Measurements from ENCODE around the gene CNTN1. TPM values are rescaled to one million over a fixed set of nuclear protein-coding genes. Genes with fewer than 3 reads are reported as not detected.

CNTN1 gene
- total RNA-seq, 1 experiment from 2014 or later, result 6.5 TPM

DNA sequence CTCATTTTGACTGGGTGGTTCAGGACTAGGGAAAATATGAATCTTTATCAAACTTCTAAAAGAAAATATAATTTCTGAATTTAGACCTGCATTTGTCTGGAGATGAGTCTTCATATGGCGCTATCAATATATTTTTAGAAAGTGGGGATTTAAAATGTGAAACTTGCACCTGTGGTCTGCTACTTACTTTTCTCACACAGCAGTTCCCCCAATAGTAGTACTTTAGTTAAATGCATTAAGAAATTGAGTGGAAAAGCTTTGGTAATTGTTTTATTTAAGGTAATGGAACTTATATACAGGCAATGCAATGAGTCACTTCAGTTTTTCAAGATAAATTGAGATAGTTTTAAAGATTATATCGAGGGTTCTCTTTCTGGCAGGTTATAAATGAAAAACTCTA is 91.9 kb downstream of the CNTN1 start:
- peaks cover 4 to 13% (median 8%) of the 10 kb centered on the region in 3 experiments for H3K36me3 Mint-ChIP-seq (ENCODE audit: insufficient read depth in 1 of 3, low read depth in 3 of 3)
- no peaks in the 10 kb centered on the region for H3K27me3 ChIP-seq (ENCODE audit: insufficient read depth, low read length)

More for the DNA sequence above, 91.9 kb downstream of the CNTN1 start:
- Histone ChIP-seq H4K8ac (replicated peaks; ENCODE audit: insufficient read length, low read depth, low read length) (no peak overlapping the region), H4K91ac (ENCODE audit: insufficient read length, low read depth, low read length) (no peak overlapping the region), H3K27ac (ENCODE audit: insufficient read length, low read depth, low read length) (no peak overlapping the region), H3K18ac (ENCODE audit: insufficient read length, low read depth, low read length) (no peak overlapping the region), H3K9me3 (ENCODE audit: control insufficient read depth, low read depth, low read length) (no peaks in the 10 kb centered on the region), H3K23me2 (ENCODE audit: insufficient read length, low read depth, low read length, poor library complexity, severe bottlenecking) (no peaks in the 10 kb centered on the region), H3K4me1 (ENCODE audit: insufficient read depth, low read length) (0 out of 2 replicates have a peak, but pooled peaks cover 2% of the 10 kb centered on the region), H2AK5ac (ENCODE audit: insufficient read length, low read length) (no peak overlapping the region), H3K4me2 (ENCODE audit: insufficient read depth, insufficient read length, low read length) (no peak overlapping the region), H2BK20ac (ENCODE audit: low read depth, low read length, poor library complexity, severe bottlenecking) (no peak overlapping the region), H2BK15ac (ENCODE audit: low read depth, low read length) (no peak overlapping the region), H3K79me1 (ENCODE audit: insufficient read depth, low read depth, low read length, poor library complexity, severe bottlenecking) (no peaks in the 10 kb centered on the region), H2BK12ac (ENCODE audit: insufficient read length, low read depth, low read length) (no peak overlapping the region), H3K14ac (ENCODE audit: insufficient read depth, low read length) (no peak overlapping the region), H2BK5ac (ENCODE audit: insufficient read length, low read length) (no peak overlapping the region), H2BK120ac (ENCODE audit: low read depth, low read length, poor library complexity, severe bottlenecking) (no peak overlapping the region), H4K20me1 (ENCODE audit: control insufficient read depth, insufficient read depth, insufficient read length) (no peaks in the 10 kb centered on the region), H2AFZ (ENCODE audit: low read length) (no peak overlapping the region), H4K5ac (ENCODE audit: insufficient read length, low read depth, low read length) (no peak overlapping the region), H3K23ac (ENCODE audit: insufficient read length, low read depth, low read length) (no peak overlapping the region), H3K9ac (ENCODE audit: extremely low read depth, insufficient read length, low read length) (no peak overlapping the region), H3T11ph (ENCODE audit: low read length) (no peak overlapping the region), H3K56ac (ENCODE audit: insufficient read length, low read depth, low read length) (no peak overlapping the region), H3K79me2 (ENCODE audit: insufficient read depth, low read length) (no peaks in the 10 kb centered on the region), H3K4ac (ENCODE audit: low read depth, low read length) (no peak overlapping the region)
- Mint-ChIP-seq H3K4me1 (peaks cover 10 to 13% of the 10 kb centered on the region in 2 experiments), H3K27me3 (ENCODE audit: low read depth) (no peaks in the 10 kb centered on the region), H3K9me3 (peaks cover 0 to 10% of the 10 kb centered on the region in 2 experiments; a peak in 3 of 5 replicates), H3K27ac (peak overlapping the region in 1 of 3 experiments; percentile 10; a peak in 1 of 7 replicates), H3K4me3 (no peak overlapping the region)
- TF ChIP-seq, protein P1, sequence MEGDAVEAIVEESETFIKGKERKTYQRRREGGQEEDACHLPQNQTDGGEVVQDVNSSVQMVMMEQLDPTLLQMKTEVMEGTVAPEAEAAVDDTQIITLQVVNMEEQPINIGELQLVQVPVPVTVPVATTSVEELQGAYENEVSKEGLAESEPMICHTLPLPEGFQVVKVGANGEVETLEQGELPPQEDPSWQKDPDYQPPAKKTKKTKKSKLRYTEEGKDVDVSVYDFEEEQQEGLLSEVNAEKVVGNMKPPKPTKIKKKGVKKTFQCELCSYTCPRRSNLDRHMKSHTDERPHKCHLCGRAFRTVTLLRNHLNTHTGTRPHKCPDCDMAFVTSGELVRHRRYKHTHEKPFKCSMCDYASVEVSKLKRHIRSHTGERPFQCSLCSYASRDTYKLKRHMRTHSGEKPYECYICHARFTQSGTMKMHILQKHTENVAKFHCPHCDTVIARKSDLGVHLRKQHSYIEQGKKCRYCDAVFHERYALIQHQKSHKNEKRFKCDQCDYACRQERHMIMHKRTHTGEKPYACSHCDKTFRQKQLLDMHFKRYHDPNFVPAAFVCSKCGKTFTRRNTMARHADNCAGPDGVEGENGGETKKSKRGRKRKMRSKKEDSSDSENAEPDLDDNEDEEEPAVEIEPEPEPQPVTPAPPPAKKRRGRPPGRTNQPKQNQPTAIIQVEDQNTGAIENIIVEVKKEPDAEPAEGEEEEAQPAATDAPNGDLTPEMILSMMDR (conservative IDR thresholded peaks at IDR 0.05), result no peak
- no peak for DNase-seq
- no CpG with 5 or more reads among the region's 2 CpGs for WGBS (ENCODE audit: extremely low coverage, insufficient read length, low lambda C conversion rate)

Measured in H9 (cell line).